ENCODE measurements around the gene PTDSS2.
"Not testable (repeated sequence)": the region's sequence is repeated elsewhere in the genome, so short reads cannot be mapped to it uniquely, and the experiment has no call there.

PTDSS2 gene

DNA sequence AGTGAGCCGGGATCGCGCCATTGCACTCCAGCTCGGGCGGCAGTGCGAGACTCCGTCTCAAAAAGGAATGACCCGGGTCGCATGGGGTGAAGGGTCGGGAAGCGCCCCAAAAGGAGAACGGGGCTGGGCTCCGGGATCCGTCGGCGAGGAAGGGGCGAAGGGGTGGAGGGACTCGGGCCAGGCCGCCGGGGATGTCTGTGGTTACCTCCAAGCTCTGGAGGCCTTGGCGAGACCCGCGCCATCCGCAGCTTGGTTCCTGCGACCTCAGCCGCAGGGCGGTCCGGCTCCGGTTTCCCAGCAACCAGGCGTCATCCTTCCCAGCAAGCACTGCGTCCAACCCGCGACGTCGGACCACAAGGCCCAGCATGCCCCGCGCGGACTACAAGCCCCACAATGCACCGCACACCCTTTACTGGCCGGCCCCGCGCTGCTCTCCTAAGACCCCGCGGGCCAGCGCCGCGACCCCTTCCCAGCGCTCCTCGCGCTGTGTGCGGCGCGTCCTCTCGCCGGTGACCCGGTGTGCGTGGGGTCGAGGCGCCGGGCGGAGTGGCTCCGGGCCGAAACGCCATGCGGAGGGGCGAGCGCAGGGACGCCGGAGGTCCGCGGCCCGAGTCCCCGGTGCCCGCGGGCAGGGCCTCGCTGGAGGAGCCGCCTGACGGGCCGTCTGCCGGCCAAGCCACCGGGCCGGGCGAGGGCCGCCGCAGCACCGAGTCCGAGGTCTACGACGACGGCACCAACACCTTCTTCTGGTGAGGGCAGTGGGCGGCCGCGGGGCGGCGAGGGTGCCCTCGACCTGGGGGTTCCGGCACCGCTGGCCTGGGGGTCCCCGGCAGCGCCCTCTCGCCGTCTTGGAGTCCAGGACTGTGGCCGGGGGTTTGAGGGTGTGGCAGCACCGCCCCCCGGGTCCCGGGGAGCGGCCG is at the start of gene PTDSS2:
PTDSS2 (plus strand) TSS at position 391 of the 920 bp plus-strand sequence; CDS start at position 568, 177 bp downstream.
- peak; percentile 80 to 93 for DNase-seq

DNA sequence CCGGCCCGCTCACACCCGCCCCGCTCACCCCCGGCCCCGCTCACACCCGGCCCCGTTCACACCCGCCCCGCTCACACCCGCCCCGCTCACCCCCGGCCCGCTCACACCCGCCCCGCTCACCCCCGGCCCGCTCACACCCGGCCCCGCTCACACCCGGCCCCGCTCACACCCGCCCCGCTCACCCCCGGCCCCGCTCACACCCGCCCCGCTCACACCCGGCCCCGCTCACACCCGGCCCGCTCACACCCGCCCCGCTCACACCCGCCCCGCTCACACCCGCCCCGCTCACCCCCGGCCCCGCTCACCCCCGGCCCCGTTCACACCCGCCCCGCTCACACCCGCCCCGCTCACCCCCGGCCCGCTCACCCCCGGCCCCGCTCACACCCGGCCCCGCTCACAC is 48.9 kb upstream of the PTDSS2 start:
- not testable (repeated sequence) for DNase-seq

DNA sequence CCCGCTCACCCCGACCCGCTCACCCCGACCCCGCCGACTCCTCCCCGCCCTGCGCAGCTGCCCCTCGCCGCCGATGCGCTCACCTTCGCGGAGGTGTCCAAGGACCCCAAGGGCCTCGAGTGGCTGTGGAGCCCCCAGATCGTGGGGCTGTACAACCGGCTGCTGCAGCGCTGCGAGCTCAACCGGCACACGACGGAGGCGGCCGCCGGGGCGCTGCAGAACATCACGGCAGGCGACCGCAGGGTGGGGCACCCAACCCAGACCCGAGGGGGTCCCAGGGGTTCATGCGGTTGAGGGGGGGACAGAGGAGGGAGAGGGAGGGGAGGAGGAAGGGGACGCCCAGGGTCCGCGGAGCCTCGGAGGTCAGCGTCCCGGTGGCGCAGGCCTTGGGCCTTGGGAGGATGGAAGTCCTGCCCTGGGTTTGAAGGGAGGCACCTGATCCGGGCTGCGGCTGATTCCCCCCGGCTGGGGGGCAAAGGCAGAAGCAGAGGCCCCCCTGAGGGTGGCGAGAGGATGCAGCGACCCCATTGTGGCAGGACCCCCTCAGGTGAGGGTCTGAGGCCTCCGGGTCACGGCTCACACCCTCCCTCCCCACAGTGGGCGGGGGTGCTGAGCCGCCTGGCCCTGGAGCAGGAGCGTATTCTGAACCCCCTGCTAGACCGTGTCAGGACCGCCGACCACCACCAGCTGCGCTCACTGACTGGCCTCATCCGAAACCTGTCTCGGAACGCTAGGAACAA is 46.9 kb upstream of the PTDSS2 start:
- no peak for DNase-seq

DNA sequence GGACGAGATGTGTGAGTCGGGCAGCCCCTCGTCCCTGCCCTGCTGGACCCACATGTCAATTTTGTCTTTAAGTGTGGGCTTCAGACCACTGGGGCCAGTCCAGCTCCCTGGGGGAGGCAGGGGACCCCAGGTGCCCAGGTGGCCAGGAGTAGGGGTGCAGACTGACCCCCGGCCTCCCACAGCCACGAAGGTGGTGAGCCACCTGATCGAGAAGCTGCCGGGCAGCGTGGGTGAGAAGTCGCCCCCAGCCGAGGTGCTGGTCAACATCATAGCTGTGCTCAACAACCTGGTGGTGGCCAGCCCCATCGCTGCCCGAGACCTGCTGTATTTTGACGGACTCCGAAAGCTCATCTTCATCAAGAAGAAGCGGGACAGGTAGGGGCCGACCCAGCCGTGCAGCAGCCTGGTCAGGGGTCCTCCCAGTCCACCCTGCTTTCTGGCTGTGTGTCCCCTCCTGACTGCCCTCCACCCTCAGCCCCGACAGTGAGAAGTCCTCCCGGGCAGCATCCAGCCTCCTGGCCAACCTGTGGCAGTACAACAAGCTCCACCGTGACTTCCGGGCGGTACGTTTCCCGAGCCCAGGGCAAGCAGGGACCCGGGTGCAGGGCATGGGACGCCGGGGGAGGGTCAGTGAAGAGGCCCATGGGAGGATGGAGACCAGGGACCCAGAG is 46.2 kb upstream of the PTDSS2 start:
- DNase-seq = no peak

DNA sequence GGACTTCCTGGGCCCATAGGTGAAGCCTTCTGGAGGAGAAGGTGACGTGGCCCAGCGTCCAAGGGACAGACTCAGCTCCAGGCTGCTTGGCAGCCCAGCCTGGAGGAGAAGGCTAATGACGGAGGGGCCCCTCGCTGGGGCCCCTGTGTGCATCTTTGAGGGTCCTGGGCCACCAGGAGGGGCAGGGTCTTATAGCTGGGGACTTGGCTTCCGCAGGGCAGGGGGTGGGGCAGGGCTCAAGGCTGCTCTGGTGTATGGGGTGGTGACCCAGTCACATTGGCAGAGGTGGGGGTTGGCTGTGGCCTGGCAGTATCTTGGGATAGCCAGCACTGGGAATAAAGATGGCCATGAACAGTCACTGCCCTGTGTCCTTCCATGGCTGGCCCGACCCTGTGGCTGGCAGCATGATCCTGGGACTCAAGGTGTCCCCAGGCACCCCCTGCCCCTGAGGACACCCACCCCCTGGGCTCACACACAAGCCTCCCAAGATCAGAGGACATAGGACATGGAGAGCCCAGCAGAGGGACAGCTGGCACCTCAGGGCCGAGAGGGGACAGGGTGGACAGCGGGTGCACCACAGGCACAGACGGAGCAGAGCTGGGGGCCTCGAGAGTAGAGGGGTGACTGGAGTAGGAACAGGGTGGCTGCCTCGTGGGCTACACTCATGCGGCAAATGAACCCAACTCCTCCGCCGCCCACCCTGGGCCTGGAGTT is 45.4 kb upstream of the PTDSS2 start:
- DNase-seq = no peak

- DNase-seq = no peak
Measured at GRCh38 chr11:405323-405953, 44.6 kb upstream of the PTDSS2 start.

DNA sequence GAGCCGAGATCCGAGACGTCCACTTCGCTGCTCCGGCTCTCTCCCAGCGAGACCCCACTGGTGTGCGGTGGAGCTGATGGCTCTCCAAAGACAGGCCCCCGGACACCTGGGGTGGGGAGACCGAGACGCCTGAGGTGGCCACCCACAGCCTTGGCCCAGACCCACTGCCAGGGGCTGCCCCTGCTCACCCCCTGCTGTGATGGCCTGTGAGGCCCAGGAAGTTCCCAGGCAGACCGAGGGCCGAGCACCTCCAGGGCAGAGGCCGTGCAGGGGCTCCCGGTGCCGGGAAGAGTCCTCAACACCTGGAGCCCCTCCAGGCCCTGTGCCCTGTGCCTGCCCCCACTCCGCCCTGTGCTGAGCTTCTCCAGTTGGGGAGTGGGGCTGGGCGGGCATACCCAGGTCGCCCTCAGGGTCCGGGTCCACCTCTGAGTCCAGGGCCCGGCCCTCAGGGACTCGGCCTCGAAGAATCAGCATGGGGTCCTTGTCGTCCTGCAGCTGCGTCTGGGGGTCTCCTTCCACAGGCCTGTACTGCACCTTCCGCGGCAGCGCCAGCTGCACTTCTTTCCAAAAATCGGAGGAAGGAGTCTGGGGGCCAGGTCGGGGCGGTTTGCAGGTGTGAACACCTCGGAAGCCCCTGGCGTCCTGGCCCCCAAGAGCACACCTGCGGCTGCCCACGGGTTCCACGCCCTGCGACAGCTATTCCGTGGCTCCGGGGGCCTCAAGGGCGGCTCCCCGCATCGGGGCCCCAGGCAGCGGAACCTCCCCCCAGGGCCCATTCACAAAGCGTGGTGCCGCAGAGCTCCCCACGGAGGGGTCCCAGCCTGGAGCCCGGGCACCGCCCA is 43.9 kb upstream of the PTDSS2 start:
- DNase-seq = no peak

GRCh38 chr11:406796-407650 is 43.1 kb upstream of the PTDSS2 start:
- DNase-seq = peak in 1 of 2 experiments; percentile 42

GRCh38 chr11:407651-408123 is 42.4 kb upstream of the PTDSS2 start:
- no peak for DNase-seq

DNA sequence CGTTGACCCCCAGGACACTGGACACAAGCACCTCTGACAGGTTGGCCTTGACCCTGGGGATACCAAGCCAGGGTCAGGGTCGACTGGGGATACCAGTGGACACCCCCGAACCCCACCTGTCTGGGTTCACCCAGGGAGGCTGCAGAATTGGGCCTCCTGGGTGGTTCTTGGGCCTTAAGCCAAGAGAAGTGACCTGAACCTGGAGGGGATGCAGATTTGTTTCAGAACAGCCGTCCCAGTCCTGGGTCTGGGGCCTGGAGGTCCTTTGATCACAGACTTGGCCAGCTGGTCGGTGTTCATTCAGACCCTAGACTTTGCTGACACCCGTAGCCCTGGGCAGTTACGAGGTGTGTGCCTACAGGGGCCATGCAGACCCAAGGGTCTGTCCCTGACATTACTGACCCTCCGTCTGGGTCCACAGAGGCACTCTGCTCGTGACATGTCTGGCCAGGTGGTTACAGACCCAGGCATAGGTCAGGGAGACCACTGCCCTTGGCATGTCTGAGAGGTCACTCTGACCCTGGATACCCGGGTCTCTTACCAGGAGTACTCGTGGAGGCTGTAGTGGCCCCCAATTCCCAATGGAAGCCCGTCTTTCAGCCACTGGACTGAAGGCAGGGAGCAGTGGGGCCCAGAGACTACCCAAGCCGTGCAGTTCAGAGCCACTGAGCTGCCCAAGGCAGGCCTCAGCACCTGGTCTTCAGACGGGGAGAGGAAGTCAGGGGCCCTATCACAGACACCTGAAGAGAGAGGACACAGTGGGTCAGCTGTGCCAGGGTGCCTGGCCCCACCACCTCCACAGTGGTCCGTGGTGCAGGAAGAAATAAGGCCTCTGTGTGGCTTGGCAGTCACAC is 41.7 kb upstream of the PTDSS2 start:
- no peak for DNase-seq

- no peak for DNase-seq
Measured at GRCh38 chr11:409008-409599, 41.0 kb upstream of the PTDSS2 start.

GRCh38 chr11:409600-410483 is 40.2 kb upstream of the PTDSS2 start:
- DNase-seq = no peak

- DNase-seq = not testable (repeated sequence)
Measured at GRCh38 chr11:410711-411110, 39.4 kb upstream of the PTDSS2 start.

DNA sequence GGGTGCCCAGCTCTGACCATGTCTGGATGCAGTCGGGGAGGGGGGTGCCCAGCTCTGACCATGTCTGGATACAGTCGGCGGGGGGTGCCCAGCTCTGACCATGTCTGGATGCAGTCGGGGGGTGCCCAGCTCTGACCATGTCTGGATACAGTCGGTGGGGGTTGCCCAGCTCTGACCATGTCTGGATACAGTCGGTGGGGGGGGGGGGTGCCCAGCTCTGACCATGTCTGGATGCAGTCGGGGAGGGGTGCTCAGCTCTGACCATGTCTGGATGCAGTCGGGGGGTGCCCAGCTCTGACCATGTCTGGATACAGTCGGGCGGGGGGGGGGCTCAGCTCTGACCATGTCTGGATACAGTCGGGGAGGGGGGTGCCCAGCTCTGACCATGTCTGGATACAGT is 38.6 kb upstream of the PTDSS2 start:
- DNase-seq = not testable (repeated sequence)

DNA sequence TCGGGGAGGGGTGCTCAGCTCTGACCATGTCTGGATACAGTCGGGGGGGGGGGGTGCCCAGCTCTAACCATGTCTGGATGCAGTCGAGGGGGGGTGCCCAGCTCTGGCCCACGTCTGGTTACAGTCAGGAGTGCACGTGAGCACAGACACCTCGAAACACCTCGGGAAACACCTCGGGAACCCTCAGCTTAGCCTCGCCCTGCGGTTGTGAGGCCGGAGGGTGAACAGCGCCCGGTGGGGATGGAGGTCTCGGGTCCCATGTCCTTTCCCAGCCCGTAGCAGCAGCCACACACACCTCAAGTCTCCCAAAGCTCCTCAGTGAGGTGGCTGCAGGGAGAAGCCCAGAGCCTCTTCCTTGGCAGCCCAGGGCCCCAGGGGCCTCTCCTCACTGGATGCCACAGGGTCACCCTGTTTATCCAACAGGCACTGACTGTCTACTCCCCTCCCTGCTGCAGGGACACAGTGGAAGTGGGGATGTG is 37.4 kb upstream of the PTDSS2 start:
- DNase-seq = no peak

DNA sequence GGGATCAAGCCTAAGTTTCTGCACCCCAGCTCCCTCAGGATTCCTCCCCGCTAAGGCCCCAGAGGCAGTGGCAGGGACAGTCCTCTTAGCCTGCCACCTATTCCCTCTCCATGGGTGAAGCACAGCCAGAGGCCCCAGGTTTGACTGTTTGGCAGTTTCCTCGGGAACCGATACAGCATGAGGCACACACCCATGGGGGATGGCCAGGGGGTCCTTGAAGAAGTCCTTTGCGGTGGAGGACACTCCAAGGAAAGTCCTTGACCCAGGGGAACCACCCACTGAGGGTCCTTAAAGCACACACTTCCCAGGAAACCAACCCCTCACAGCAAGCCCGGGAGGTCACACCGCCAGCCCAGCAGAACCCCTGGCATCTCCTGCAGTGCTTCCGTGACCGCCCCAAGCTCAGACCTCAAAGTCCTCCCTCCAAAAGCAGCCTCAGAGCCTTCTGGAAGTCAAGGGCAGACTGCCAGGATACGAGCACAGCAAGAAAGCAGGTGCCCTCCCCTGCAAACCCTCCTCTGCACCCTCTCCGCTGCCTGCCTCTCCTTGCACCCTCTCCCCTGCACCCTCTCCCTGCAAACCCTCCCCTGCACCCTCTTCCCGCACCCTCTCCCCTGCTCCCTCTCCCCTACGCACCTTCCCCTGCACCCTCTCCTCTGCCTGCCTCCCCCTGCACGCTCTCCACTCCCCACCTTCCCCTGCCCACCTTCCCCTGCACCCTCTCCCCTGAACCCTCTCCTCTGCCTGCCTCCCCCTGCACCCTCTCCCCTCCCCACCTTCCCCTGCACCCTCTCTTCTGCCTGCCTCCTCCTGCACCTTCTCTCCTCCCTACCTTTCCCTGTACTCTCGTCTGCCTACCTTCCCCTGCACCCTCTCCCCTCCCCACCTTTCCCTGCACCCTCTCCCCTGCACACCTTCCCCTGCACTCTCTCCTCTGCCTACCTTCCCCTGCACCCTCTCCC is 36.7 kb upstream of the PTDSS2 start:
- DNase-seq = peak in 1 of 2 experiments; percentile 19
